Mucosa of stomach (tissue), 1 donor: ENCODE measurements around the gene MIPOL1.

Source experiments
- H3K27me3 ChIP-seq: one replicate; pipeline ENCODE4 v1.7.0; 2013; ENCODE audit warnings: mild to moderate bottlenecking, low read length; ENCODE audit not compliant: control insufficient read depth, insufficient read depth
- H3K36me3 ChIP-seq: one replicate; pipeline ENCODE4 v1.7.0; 2013; ENCODE audit warnings: low read length; ENCODE audit not compliant: control insufficient read depth, insufficient read depth
- H3K4me1 ChIP-seq: one replicate; pipeline ENCODE4 v1.7.0; 2013; ENCODE audit warnings: mild to moderate bottlenecking, low read length; ENCODE audit not compliant: control insufficient read depth, insufficient read depth
- H3K4me3 ChIP-seq: one replicate; pipeline ENCODE4 v1.7.0; 2013; ENCODE audit warnings: low read length
- H3K9ac ChIP-seq: one replicate; pipeline ENCODE4 v1.7.0; 2013; ENCODE audit warnings: mild to moderate bottlenecking, low read length, moderate library complexity
- H3K9me3 ChIP-seq: one replicate; pipeline ENCODE4 v1.7.0; 2013; ENCODE audit warnings: mild to moderate bottlenecking, low read length, moderate library complexity; ENCODE audit not compliant: control insufficient read depth
- donor health status: Pancreatic carcinoma.

The MIPOL1 gene

GRCh38 chr14:37420622-37421021, 222.9 kb downstream of the MIPOL1 start:
- Histone ChIP-seq H3K27me3 (no peaks in the 10 kb centered on the region), H3K9me3 (no peaks in the 10 kb centered on the region), H3K36me3 (no peaks in the 10 kb centered on the region)

DNA sequence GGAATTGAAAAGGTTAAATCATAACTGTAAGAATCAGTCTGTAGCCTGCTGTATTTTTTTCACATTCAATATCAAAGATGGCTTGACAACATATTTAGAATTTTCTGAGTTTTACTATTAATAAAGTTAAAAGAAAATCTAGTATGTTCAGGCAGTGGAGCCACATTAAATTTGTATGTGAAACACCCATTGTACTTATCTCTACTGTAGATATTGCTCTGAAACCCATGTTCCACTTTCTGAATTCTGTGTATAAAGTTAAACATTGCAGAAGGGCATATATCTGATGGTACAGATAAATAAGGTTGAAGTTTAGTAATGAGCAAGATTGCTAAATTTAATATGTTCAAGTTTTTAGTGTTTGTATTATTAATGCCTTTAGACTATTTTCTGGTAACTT, 224.6 kb downstream of the MIPOL1 start:
- H3K36me3 ChIP-seq = no peaks in the 10 kb centered on the region
- H3K27me3 ChIP-seq = no peaks in the 10 kb centered on the region
- no peak overlapping the region for H3K4me3 ChIP-seq
- H3K9ac ChIP-seq = no peak overlapping the region
- no peaks in the 10 kb centered on the region for H3K9me3 ChIP-seq
- no peaks in the 10 kb centered on the region for H3K4me1 ChIP-seq

More at GRCh38 chr14:37420622-37421021, 222.9 kb downstream of the MIPOL1 start:
- no peak overlapping the region for H3K9ac ChIP-seq
- no peaks in the 10 kb centered on the region for H3K4me1 ChIP-seq
- no peak overlapping the region for H3K4me3 ChIP-seq

- no peaks in the 10 kb centered on the region for H3K9me3 ChIP-seq
- no peaks in the 10 kb centered on the region for H3K4me1 ChIP-seq
- no peak overlapping the region for H3K4me3 ChIP-seq
- no peaks in the 10 kb centered on the region for H3K36me3 ChIP-seq
- no peak overlapping the region for H3K9ac ChIP-seq
- no peaks in the 10 kb centered on the region for H3K27me3 ChIP-seq
Observed at GRCh38 chr14:37422748-37423147, 225.0 kb downstream of the MIPOL1 start.

GRCh38 chr14:37428954-37429353, 231.2 kb downstream of the MIPOL1 start:
- H3K4me1 ChIP-seq = no peaks in the 10 kb centered on the region
- no peaks in the 10 kb centered on the region for H3K9me3 ChIP-seq
- H3K4me3 ChIP-seq = no peak overlapping the region
- H3K9ac ChIP-seq = no peak overlapping the region
- no peaks in the 10 kb centered on the region for H3K27me3 ChIP-seq
- no peaks in the 10 kb centered on the region for H3K36me3 ChIP-seq

- no peaks in the 10 kb centered on the region for H3K36me3 ChIP-seq
- H3K9ac ChIP-seq = no peak overlapping the region
- H3K9me3 ChIP-seq = no peaks in the 10 kb centered on the region
- H3K4me3 ChIP-seq = no peak overlapping the region
- no peaks in the 10 kb centered on the region for H3K27me3 ChIP-seq
- H3K4me1 ChIP-seq = no peaks in the 10 kb centered on the region
Observed at GRCh38 chr14:37429618-37430017, 231.9 kb downstream of the MIPOL1 start.

DNA sequence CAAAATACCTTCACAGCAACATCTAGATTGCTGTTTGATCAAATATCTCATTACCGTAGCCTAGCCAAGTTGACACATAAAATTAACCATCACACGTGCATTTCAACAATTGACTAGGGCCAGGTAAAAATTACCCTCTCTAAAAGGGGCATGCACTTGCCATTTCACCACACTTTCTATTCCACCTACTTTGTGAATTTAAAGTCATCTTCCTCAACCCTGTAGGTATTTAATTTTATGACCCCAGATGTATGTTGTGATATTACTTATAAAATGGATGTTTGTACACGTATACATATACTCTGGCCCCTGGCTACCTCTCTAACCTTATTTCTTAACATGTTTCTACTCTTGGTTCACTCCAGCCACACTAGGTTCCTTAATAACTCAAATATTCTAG, 237.1 kb downstream of the MIPOL1 start:
- H3K4me1 ChIP-seq = no peaks in the 10 kb centered on the region
- no peaks in the 10 kb centered on the region for H3K9me3 ChIP-seq
- H3K9ac ChIP-seq = no peak overlapping the region
- no peak overlapping the region for H3K4me3 ChIP-seq
- no peaks in the 10 kb centered on the region for H3K27me3 ChIP-seq
- H3K36me3 ChIP-seq = no peaks in the 10 kb centered on the region

GRCh38 chr14:37436519-37436918, 238.8 kb downstream of the MIPOL1 start:
- H3K9me3 ChIP-seq = no peaks in the 10 kb centered on the region
- no peak overlapping the region for H3K9ac ChIP-seq
- no peaks in the 10 kb centered on the region for H3K27me3 ChIP-seq
- no peak overlapping the region for H3K4me3 ChIP-seq
- no peaks in the 10 kb centered on the region for H3K36me3 ChIP-seq
- no peaks in the 10 kb centered on the region for H3K4me1 ChIP-seq

DNA sequence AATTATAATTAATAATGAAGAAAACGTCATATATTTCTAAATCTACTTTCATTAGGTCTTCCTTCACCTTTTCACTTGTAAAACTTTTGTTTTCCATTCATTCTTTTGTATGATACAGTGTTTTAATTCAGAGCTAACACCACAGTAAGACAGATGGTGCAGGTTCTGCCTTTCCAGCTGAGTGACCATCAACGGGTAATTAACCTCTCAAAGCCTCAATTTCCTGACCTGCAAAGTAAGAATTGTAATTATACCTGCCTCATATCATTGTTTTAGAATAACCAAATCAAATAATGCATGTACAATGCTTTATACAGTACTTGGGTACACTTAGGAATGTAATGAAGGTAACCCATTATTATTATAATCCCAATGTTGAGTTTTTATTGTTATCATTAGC, 239.8 kb downstream of the MIPOL1 start:
- no peak overlapping the region for H3K4me3 ChIP-seq
- H3K27me3 ChIP-seq = no peaks in the 10 kb centered on the region
- no peak overlapping the region for H3K9ac ChIP-seq
- H3K9me3 ChIP-seq = no peaks in the 10 kb centered on the region
- no peaks in the 10 kb centered on the region for H3K4me1 ChIP-seq
- H3K36me3 ChIP-seq = no peaks in the 10 kb centered on the region

DNA sequence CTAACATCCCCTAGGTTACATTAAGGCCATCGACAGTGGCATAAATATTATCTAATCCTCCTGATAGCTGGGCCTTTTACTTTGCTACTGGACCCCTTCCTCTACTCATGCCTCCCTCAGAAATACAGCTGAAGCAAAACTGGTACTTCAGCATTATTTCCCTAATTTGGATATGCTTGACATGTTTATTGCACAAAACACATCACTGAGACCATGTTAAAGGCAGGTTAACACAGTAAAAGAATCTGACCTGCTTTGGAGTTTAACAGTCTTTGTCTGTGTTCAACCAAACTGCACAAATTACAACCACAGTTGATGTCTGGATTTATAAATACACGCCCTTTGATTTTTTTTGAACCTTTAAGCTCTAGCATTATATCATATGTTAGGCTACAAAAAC, 240.7 kb downstream of the MIPOL1 start:
- H3K36me3 ChIP-seq = no peaks in the 10 kb centered on the region
- no peaks in the 10 kb centered on the region for H3K27me3 ChIP-seq
- no peak overlapping the region for H3K4me3 ChIP-seq
- no peaks in the 10 kb centered on the region for H3K9me3 ChIP-seq
- H3K9ac ChIP-seq = no peak overlapping the region
- H3K4me1 ChIP-seq = no peaks in the 10 kb centered on the region

GRCh38 chr14:37443461-37443860, 245.7 kb downstream of the MIPOL1 start:
- Histone ChIP-seq H3K36me3 (no peaks in the 10 kb centered on the region), H3K9ac (no peak overlapping the region), H3K9me3 (no peaks in the 10 kb centered on the region)

GRCh38 chr14:37447883-37448391, 250.2 kb downstream of the MIPOL1 start:
- Histone ChIP-seq H3K4me1 (no peaks in the 10 kb centered on the region), H3K36me3 (no peaks in the 10 kb centered on the region), H3K9me3 (no peaks in the 10 kb centered on the region), H3K27me3 (no peaks in the 10 kb centered on the region), H3K9ac (no peak overlapping the region), H3K4me3 (no peak overlapping the region)

More at GRCh38 chr14:37443461-37443860, 245.7 kb downstream of the MIPOL1 start:
- Histone ChIP-seq H3K27me3 (no peaks in the 10 kb centered on the region), H3K4me1 (no peaks in the 10 kb centered on the region), H3K4me3 (no peak overlapping the region)

- Histone ChIP-seq H3K4me3 (no peak overlapping the region), H3K36me3 (no peaks in the 10 kb centered on the region), H3K9me3 (no peaks in the 10 kb centered on the region), H3K9ac (no peak overlapping the region), H3K4me1 (no peaks in the 10 kb centered on the region), H3K27me3 (no peaks in the 10 kb centered on the region)
Observed at GRCh38 chr14:37452323-37452722, 254.6 kb downstream of the MIPOL1 start.

DNA sequence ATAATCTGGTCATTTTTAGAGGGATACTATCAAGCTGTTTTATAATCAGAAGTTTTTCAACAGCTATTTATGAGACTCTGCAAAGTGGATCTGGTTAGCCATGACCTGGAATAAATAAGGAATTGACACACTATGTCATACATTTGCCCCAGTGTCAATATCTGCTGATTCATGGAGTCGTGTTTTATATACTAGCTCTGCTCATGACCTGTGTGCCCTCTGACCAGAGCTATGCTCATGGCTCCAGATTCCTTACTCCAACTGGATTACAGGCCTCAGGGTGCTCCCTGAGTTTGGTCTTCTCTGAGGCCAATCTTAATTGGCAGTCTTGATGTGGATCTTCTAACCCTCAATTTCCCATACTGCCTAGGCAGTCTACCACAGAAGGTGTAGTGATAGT, 256.2 kb downstream of the MIPOL1 start:
- no peaks in the 10 kb centered on the region for H3K9me3 ChIP-seq

More for the DNA sequence above, 256.2 kb downstream of the MIPOL1 start:
- Histone ChIP-seq H3K27me3 (no peaks in the 10 kb centered on the region), H3K36me3 (no peaks in the 10 kb centered on the region), H3K9ac (no peak overlapping the region), H3K4me1 (no peaks in the 10 kb centered on the region), H3K4me3 (no peak overlapping the region)
